ENCODE results near the gene IGSF9B. TPM values are rescaled to one million over a fixed set of nuclear protein-coding genes. Genes with fewer than 3 reads are reported as not detected.

IGSF9B gene
- total RNA-seq, 1 experiment from 2014 or later = not detected

DNA sequence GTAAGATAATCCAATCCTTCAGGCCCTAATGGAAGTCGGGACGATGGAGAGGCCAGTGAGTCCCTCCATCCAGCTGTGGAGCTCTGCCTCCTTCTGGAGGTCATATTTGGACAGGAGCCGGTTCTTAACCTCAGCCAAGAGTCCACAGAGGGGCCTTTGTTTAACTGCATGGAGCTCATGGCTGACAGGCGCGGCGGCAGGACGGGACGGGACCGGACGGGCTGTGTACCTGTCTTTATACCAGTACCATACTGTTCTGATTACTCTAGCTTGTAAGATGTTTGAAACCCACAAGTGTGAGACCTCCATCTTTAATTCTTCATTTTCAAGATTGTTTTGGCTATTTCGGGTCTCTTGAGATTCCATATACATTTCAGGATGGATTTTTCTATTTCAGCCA is 91.3 kb downstream of the IGSF9B start:
- DNase-seq = no peak
- no peak for TF ChIP-seq EZH2 (IDR thresholded peaks at IDR 0.05; ENCODE audit: low read depth)
- TF ChIP-seq, protein P1, sequence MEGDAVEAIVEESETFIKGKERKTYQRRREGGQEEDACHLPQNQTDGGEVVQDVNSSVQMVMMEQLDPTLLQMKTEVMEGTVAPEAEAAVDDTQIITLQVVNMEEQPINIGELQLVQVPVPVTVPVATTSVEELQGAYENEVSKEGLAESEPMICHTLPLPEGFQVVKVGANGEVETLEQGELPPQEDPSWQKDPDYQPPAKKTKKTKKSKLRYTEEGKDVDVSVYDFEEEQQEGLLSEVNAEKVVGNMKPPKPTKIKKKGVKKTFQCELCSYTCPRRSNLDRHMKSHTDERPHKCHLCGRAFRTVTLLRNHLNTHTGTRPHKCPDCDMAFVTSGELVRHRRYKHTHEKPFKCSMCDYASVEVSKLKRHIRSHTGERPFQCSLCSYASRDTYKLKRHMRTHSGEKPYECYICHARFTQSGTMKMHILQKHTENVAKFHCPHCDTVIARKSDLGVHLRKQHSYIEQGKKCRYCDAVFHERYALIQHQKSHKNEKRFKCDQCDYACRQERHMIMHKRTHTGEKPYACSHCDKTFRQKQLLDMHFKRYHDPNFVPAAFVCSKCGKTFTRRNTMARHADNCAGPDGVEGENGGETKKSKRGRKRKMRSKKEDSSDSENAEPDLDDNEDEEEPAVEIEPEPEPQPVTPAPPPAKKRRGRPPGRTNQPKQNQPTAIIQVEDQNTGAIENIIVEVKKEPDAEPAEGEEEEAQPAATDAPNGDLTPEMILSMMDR (conservative IDR thresholded peaks at IDR 0.05) = no peak
- intact Hi-C loops (cut with micrococcal nuclease; ENCODE audit: unreplicated experiment) = no loop called here
- no TSS peak for BruUV-seq (replicated peaks)
- Histone ChIP-seq H4K20me1 (ENCODE audit: insufficient read depth) (no peaks in the 10 kb centered on the region), H3K9me2 (ENCODE audit: insufficient read depth) (peaks cover 3% of the 10 kb centered on the region; the same call in 1 of the 2 replicates), H3K79me2 (ENCODE audit: low read depth) (no peaks in the 10 kb centered on the region), H3K27ac (no peak overlapping the region), H3K27me3 (ENCODE audit: insufficient read depth, low read depth) (0 out of 2 replicates have a peak, but pooled peaks cover 7% of the 10 kb centered on the region), H3K9me3 (ENCODE audit: insufficient read depth, low read depth) (no peaks in the 10 kb centered on the region), H3K4me2 (no peak overlapping the region), H3K4me1 (replicated peaks; ENCODE audit: insufficient read depth) (no peaks in the 10 kb centered on the region), H3F3A (ENCODE audit: insufficient read depth, low read depth) (no peaks in the 10 kb centered on the region), H2AFZ (no peak overlapping the region), H3K36me3 (ENCODE audit: low read depth) (no peaks in the 10 kb centered on the region), H3K4me3 (no peak overlapping the region)
- POLR2A ChIA-PET (ENCODE audit: unreplicated experiment) = no interaction called here
- CTCF ChIA-PET = no interaction called here

DNA sequence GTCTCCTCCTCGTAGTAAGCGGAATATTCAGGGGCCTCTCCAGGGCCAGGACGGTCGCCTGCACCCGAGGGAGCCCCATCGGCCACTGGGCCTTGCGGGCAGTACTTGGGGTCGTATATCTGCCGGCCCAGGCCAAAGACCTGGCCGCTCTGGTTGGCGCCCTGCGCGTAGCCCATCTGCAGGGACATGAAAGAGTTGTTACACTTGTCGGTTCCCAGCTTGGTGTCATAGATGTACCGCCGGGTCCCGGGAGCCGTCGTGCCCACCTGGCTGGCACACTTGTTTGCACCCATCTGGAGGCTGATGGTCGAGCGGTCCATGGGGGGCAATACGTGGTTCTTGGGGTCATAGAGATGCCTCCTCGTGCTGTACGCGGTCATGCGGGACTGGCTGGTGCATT is 92.0 kb downstream of the IGSF9B start:
- Histone ChIP-seq H3K36me3 (ENCODE audit: low read depth) (no peaks in the 10 kb centered on the region), H3K9me3 (ENCODE audit: insufficient read depth, low read depth) (no peaks in the 10 kb centered on the region), H3K4me3 (no peak overlapping the region), H3K4me2 (no peak overlapping the region), H3K9me2 (ENCODE audit: insufficient read depth) (peaks cover 3% of the 10 kb centered on the region; the same call in 1 of the 2 replicates), H4K20me1 (ENCODE audit: insufficient read depth) (no peaks in the 10 kb centered on the region), H3F3A (ENCODE audit: insufficient read depth, low read depth) (no peaks in the 10 kb centered on the region), H3K27ac (no peak overlapping the region), H3K79me2 (ENCODE audit: low read depth) (no peaks in the 10 kb centered on the region), H3K4me1 (replicated peaks; ENCODE audit: insufficient read depth) (no peaks in the 10 kb centered on the region), H3K27me3 (ENCODE audit: insufficient read depth, low read depth) (0 out of 2 replicates have a peak, but pooled peaks cover 7% of the 10 kb centered on the region), H2AFZ (no peak overlapping the region)
- ChIA-PET POLR2A (ENCODE audit: unreplicated experiment) (no interaction called here), CTCF (no interaction called here)
- intact Hi-C loops (cut with micrococcal nuclease; ENCODE audit: unreplicated experiment) = no loop called here
- DNase-seq = no peak
- BruUV-seq (replicated peaks) = no TSS peak
- TF ChIP-seq, protein P1 (conservative IDR thresholded peaks at IDR 0.05) = no peak
- TF ChIP-seq EZH2 (IDR thresholded peaks at IDR 0.05; ENCODE audit: low read depth) = no peak

DNA sequence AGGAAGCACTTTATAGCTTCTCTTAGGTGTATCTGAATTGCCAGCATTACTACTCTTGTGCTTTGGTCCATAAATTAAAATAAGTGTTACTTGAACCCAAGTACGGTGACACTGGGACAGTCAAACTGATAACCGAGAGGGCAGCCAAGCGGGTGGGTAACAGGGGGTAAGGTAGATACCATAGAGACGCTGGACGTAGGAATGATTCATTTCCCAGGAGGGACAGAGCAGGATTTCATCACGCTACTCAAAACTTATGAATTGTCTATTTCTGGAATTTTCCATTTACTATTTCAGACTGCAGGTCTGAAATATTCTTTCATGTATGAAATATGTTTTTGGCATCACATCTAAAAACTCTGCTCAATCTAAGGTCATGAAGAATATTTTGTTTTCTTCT is 96.6 kb downstream of the IGSF9B start:
- CTCF ChIA-PET = no interaction called here
- TF ChIP-seq, protein P1 (conservative IDR thresholded peaks at IDR 0.05) = no peak
- no peak for TF ChIP-seq EZH2 (IDR thresholded peaks at IDR 0.05; ENCODE audit: low read depth)

More for the DNA sequence above, 96.6 kb downstream of the IGSF9B start:
- H3K27ac ChIP-seq = no peak overlapping the region
- no TSS peak for BruUV-seq (replicated peaks)
- H3K4me3 ChIP-seq = no peak overlapping the region
- no peaks in the 10 kb centered on the region; the same call in 1 of the 2 replicates for H3K27me3 ChIP-seq (ENCODE audit: insufficient read depth, low read depth)
- H3K4me1 ChIP-seq (replicated peaks; ENCODE audit: insufficient read depth) = no peaks in the 10 kb centered on the region
- H3K36me3 ChIP-seq (ENCODE audit: low read depth) = no peaks in the 10 kb centered on the region
- H3K9me3 ChIP-seq (ENCODE audit: insufficient read depth, low read depth) = no peaks in the 10 kb centered on the region
- no peaks in the 10 kb centered on the region for H3K79me2 ChIP-seq (ENCODE audit: low read depth)
- no peak overlapping the region for H2AFZ ChIP-seq
- DNase-seq = no peak
- no peaks in the 10 kb centered on the region for H3K9me2 ChIP-seq (ENCODE audit: insufficient read depth)
- no peaks in the 10 kb centered on the region for H3F3A ChIP-seq (ENCODE audit: insufficient read depth, low read depth)
- intact Hi-C loops (cut with micrococcal nuclease; ENCODE audit: unreplicated experiment) = no loop called here
- H4K20me1 ChIP-seq (ENCODE audit: insufficient read depth) = no peaks in the 10 kb centered on the region
- H3K4me2 ChIP-seq = no peak overlapping the region
- POLR2A ChIA-PET (ENCODE audit: unreplicated experiment) = no interaction called here

Other genes with a start within 250 kb of the IGSF9B start
- gene SPATA19, start 111.5 kb downstream of the IGSF9B start, total RNA-seq (2021) = not detected in 2 replicates
- gene JAM3, start 112.1 kb upstream of the IGSF9B start, total RNA-seq (2021) = not detected in 2 replicates

Data from PC-9 (cell line).